HG03469 (cell line): Measurements from ENCODE around the gene IPO5.

Experiments used
- ATAC-seq: cut with Tn5 transposase; IDR thresholded peaks from one replicate; pipeline ENCODE4 v1.9.1; 2021; ENCODE audit warnings: mild to moderate bottlenecking, moderate library complexity, moderate number of reproducible peaks; ENCODE audit not compliant: unreplicated experiment

The IPO5 gene

DNA sequence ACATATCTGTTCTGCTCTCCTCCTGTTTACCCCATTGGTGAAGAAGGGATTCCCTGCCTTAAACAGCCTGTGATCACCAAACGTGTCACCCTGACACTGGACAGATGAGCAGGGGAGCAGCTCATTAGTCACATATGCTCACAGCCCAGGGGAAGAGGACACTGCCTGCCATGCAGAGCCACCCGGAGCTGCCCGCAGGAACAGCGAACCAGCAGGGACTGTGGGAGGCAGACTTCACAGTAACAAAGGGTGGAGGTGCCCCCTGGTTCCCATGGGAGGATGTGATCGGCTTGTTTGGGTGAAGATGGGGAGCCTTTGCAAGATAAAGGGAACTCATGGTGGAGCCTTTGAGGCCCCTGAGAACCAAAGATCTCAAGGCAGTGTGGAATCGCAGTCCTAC is 100.8 kb downstream of the IPO5 start:
- no peak for ATAC-seq

DNA sequence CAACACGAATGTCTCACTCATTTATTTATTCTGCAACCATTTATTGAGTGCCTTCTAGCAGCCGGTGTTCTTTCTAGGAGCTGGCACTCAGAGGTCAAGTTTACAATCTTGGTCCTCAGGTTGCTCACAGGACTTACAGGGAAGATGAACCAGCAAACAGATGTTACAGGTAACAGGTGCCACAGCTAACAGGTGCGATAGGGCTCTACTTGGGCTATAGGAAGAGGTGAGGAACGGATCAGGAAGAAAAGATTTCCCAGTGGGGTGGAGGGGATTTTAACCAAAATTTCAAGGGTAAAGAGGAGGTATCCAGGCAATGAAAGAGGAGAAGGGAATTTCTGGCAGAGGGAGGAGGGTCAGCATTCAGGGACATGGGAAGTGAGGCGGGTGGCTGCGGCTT is 102.1 kb downstream of the IPO5 start:
- ATAC-seq, result no peak

DNA sequence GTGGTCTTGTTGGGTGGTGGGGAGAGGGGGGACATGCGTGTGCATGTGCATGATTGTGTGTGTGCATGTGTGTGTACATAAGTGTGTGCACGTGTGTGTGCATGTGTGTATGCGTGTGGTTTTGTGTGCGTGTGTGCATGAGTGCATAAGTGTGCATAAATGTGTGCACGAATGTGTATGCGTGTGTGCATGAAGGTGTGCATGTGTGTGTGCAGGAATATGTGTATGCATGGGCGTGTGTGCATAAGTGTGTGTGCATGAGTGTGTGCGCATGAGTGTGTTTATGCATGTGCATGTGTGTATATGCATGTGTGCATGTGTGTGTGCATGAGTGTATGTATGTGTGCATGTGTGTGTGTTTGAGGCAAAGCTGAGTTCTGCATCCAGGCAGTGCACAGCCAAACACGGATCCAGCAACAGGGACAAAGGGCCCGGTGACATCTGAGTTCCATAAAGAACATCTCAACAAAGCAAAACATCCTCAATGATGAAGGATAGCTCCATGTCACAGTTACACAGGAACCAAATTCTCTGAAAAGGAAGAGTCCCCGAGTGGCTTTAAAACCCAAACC is 103.5 kb downstream of the IPO5 start:
- ATAC-seq, result no peak

DNA sequence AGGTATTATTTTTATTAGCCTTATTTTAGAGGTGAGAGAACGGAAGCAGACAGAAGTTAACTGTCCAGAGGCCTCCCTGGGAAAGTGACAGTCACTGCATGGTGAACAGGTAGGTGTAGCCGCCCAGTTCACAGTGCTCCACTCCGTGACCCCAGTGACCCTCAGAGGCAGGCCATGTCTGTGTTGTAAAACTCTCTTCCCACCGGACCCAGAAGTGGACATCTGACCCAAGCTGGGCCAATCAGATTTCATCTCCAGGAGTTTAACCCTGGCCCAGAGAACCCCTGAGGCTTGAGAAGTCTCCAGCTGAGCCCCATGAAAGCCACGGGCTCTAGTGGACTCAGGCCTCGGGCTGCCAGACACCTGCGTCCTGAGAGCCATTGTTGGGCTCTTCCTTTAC is 105.8 kb downstream of the IPO5 start:
- no peak for ATAC-seq

GRCh38 chr13:98060282-98060681 is 106.8 kb downstream of the IPO5 start:
- no peak for ATAC-seq

GRCh38 chr13:98065468-98065867 is 112.0 kb downstream of the IPO5 start:
- no peak for ATAC-seq

- no peak for ATAC-seq
Observed at GRCh38 chr13:98066636-98067035, 113.2 kb downstream of the IPO5 start.

- no peak for ATAC-seq
Observed at GRCh38 chr13:98068521-98068920, 115.0 kb downstream of the IPO5 start.

DNA sequence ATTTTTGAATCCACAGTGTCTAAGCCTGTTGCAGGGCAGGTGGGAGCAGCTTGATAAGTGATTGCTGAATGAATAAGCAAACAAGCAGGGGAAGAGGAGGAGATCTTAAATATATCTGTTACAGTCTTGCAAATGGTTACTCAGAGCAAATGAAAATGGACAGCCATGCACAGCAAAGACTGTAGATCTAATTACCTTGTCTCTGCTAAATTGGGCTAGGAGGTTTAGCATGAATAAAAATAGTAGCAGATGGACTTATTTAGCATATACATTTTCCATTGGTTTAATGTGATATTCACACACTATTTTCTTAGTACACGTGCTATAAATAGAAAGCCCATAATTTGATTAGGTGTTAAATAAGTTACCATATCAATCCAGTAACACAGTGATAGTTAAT is 116.5 kb downstream of the IPO5 start:
- no peak for ATAC-seq

DNA sequence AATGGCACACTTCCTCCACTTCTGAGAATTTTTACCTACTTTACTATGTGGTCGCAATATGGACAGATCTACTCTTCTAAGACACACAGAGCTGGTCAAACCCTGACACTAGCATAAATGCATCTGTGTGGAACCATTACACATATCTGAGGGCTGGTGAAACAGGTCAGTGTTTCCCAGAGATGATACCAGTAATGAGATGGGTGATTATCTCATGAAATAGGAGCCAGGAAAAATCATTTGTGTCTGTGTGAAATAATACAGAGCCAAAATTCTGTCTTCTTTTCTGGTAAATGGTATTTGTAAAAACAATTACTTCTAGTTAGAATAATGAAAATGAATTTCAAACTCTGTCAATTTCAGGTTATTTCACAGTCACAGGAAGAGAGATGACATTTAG is 117.8 kb downstream of the IPO5 start:
- no peak for ATAC-seq

DNA sequence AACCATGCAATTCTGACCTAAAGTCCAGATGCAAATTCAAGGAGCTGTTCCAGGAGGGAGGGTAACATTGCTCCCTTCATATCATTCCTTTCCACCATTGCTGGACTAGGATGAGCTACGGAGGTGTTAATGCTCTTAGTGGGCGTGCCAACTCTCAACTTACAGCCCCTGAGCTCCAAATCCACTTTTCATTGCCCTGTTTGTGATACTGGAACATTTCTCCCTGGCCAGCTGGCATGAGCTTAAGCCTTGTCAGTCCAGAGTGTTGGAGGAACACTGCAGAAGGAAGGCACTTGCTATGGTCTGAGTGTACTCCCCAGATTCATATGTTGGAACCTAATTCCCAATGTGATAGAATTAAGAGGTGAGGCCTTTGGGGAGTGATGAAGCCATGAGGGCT is 119.0 kb downstream of the IPO5 start:
- ATAC-seq, result no peak
